Fibroblast of skin of left biceps (primary cell): ENCODE measurements around the gene SLCO2A1.
"Not testable (repeated sequence)": the region's sequence is repeated elsewhere in the genome, so short reads cannot be mapped to it uniquely, and the experiment has no call there.

Source experiments
- DNase-seq, 2 experiments: peaks; one replicate each; pipeline ENCODE4 v3.0.0-alpha.2; 2013; ENCODE audit warnings: low read depth in 2 of 2

SLCO2A1 gene

GRCh38 chr3:134029734-134030378, at the start of gene SLCO2A1:
Gene SLCO2A1, minus strand, starts transcription at chr3:134029925. Its CDS starts 123 bp downstream, at chr3:134029802.
- no peak for DNase-seq

- DNase-seq = no peak
Observed at GRCh38 chr3:134079111-134079547, 49.4 kb upstream of the SLCO2A1 start.

- DNase-seq = no peak
Observed at GRCh38 chr3:134078169-134078831, 48.6 kb upstream of the SLCO2A1 start.

GRCh38 chr3:134077649-134078161, 48.0 kb upstream of the SLCO2A1 start:
- DNase-seq = no peak

GRCh38 chr3:134076851-134077250, 47.1 kb upstream of the SLCO2A1 start:
- no peak for DNase-seq

- DNase-seq = no peak
Observed at GRCh38 chr3:134075846-134076245, 46.1 kb upstream of the SLCO2A1 start.

GRCh38 chr3:134075568-134075825, 45.8 kb upstream of the SLCO2A1 start:
- no peak for DNase-seq

GRCh38 chr3:134074790-134075567, 45.3 kb upstream of the SLCO2A1 start:
- no peak for DNase-seq

GRCh38 chr3:134074001-134074789, 44.5 kb upstream of the SLCO2A1 start:
- DNase-seq = no peak

GRCh38 chr3:134073583-134073945, 43.8 kb upstream of the SLCO2A1 start:
- no peak for DNase-seq

GRCh38 chr3:134072881-134073582, 43.3 kb upstream of the SLCO2A1 start:
- no peak for DNase-seq

GRCh38 chr3:134070281-134070680, 40.6 kb upstream of the SLCO2A1 start:
- DNase-seq = not testable (repeated sequence)

- DNase-seq = no peak
Observed at GRCh38 chr3:134068429-134068828, 38.7 kb upstream of the SLCO2A1 start.

- no peak for DNase-seq
Observed at GRCh38 chr3:134067531-134068161, 37.9 kb upstream of the SLCO2A1 start.

- DNase-seq = no peak
Observed at GRCh38 chr3:134066651-134067530, 37.2 kb upstream of the SLCO2A1 start.

- no peak for DNase-seq
Observed at GRCh38 chr3:134066158-134066541, 36.4 kb upstream of the SLCO2A1 start.

- no peak for DNase-seq
Observed at GRCh38 chr3:134065252-134066157, 35.8 kb upstream of the SLCO2A1 start.

GRCh38 chr3:134064081-134064480, 34.4 kb upstream of the SLCO2A1 start:
- DNase-seq = no peak

- DNase-seq = no peak
Observed at GRCh38 chr3:134061401-134061800, 31.7 kb upstream of the SLCO2A1 start.
